Tibial nerve (tissue), 4 donors: ENCODE measurements around the gene PNPLA6.

Source experiments
- EP300 ChIP-seq, 2 donors: sonication (generic); formaldehyde crosslinking; IDR thresholded peaks; one replicate each; pipeline ENCODE4 v1.6.1; 2017; ENCODE audit warnings: antibody characterized with exemption in 2 of 2, mild to moderate bottlenecking in 1 of 2
- POLR2A ChIP-seq, 2 donors: fragments of 450-650 bp; IDR thresholded peaks; one replicate each; pipeline ENCODE4 v1.6.1; 2017; ENCODE audit warnings: antibody characterized with exemption in 2 of 2, mild to moderate bottlenecking in 2 of 2, moderate library complexity in 2 of 2
- TF ChIP-seq, protein P1 (sequence below), 5 experiments: fragments of 200-600 bp in 3 of 5; fragments of 450-650 bp in 2 of 5; sonication (generic) in 3 of 5; IDR thresholded peaks; one replicate each; pipeline ENCODE4 v1.5.1; 2016 to 2019; ENCODE audit warnings: antibody characterized with exemption in 5 of 5, mild to moderate bottlenecking in 3 of 5, moderate library complexity in 2 of 5

DNA sequence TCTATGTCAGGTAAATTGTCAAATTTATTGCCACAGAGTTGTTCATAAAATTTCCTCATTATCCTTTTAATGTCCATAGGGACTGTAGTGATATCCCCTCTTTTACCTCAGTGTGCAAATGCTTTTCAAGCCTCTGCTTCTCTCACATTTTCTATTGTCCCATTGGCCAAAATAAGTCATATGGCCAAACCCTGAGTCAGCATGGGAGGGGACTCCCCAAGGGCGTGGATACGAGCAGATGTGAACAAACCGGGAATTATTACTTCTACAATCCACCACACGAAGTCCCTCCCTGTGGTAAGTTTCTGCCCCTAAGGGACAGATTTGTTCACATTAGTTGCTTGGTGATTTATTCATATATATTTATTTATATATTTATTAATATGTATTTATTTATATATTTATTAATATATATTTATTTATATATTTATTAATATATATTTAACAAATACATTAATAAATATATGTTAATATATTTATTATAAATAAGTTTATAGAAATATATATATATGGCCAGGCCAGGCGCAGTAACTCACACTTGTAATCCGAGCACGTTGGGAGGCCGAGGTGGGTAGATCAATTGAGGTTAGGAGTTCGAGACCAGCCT is 40.0 kb downstream of the PNPLA6 start:
- TF ChIP-seq, protein P1, sequence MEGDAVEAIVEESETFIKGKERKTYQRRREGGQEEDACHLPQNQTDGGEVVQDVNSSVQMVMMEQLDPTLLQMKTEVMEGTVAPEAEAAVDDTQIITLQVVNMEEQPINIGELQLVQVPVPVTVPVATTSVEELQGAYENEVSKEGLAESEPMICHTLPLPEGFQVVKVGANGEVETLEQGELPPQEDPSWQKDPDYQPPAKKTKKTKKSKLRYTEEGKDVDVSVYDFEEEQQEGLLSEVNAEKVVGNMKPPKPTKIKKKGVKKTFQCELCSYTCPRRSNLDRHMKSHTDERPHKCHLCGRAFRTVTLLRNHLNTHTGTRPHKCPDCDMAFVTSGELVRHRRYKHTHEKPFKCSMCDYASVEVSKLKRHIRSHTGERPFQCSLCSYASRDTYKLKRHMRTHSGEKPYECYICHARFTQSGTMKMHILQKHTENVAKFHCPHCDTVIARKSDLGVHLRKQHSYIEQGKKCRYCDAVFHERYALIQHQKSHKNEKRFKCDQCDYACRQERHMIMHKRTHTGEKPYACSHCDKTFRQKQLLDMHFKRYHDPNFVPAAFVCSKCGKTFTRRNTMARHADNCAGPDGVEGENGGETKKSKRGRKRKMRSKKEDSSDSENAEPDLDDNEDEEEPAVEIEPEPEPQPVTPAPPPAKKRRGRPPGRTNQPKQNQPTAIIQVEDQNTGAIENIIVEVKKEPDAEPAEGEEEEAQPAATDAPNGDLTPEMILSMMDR (IDR thresholded peaks at IDR 0.05), result no peak
- TF ChIP-seq POLR2A (IDR thresholded peaks at IDR 0.05) (no peak), EP300 (IDR thresholded peaks at IDR 0.05) (no peak)
